Measurements from ENCODE around the gene FSTL1.

FSTL1 gene

GRCh38 chr3:120438665-120439370 lies 12.0 kb downstream of the FSTL1 start:
- DNase-seq = no peak

GRCh38 chr3:120438216-120438615 lies 12.6 kb downstream of the FSTL1 start:
- no peak for DNase-seq

- DNase-seq = no peak
Observed at GRCh38 chr3:120437559-120437958, 13.2 kb downstream of the FSTL1 start.

GRCh38 chr3:120436523-120437050 lies 14.2 kb downstream of the FSTL1 start:
- DNase-seq = no peak

GRCh38 chr3:120435621-120436020 lies 15.2 kb downstream of the FSTL1 start:
- no peak for DNase-seq

GRCh38 chr3:120433662-120434331 lies 17.0 kb downstream of the FSTL1 start:
- DNase-seq = no peak

- DNase-seq = no peak
Observed at GRCh38 chr3:120432150-120432860, 18.5 kb downstream of the FSTL1 start.

- DNase-seq = no peak
Observed at GRCh38 chr3:120429921-120430361, 20.9 kb downstream of the FSTL1 start.

GRCh38 chr3:120428924-120429323 lies 21.9 kb downstream of the FSTL1 start:
- DNase-seq = no peak

- no peak for DNase-seq
Observed at GRCh38 chr3:120427201-120427600, 23.6 kb downstream of the FSTL1 start.

- no peak for DNase-seq
Observed at GRCh38 chr3:120425572-120426250, 25.1 kb downstream of the FSTL1 start.

- no peak for DNase-seq
Observed at GRCh38 chr3:120424976-120425570, 25.7 kb downstream of the FSTL1 start.

GRCh38 chr3:120424506-120424905 lies 26.3 kb downstream of the FSTL1 start:
- DNase-seq = no peak

GRCh38 chr3:120423432-120423831 lies 27.4 kb downstream of the FSTL1 start:
- DNase-seq = no peak

GRCh38 chr3:120421926-120422325 lies 28.9 kb downstream of the FSTL1 start:
- no peak for DNase-seq

GRCh38 chr3:120420928-120421551 lies 29.8 kb downstream of the FSTL1 start:
- no peak for DNase-seq

- no peak for DNase-seq
Observed at GRCh38 chr3:120420360-120420759, 30.4 kb downstream of the FSTL1 start.

- no peak for DNase-seq
Observed at GRCh38 chr3:120419797-120420196, 31.0 kb downstream of the FSTL1 start.

- no peak for DNase-seq
Observed at GRCh38 chr3:120418866-120419490, 31.8 kb downstream of the FSTL1 start.

GRCh38 chr3:120418446-120418845 lies 32.3 kb downstream of the FSTL1 start:
- DNase-seq = no peak

- DNase-seq = peak; percentile 75
Observed at GRCh38 chr3:120417272-120417911, 33.4 kb downstream of the FSTL1 start.
